Measurements from ENCODE around the gene CDX1.

Gene CDX1

GRCh38 chr5:150184990-150185912 is 18.7 kb downstream of the CDX1 start:
- DNase-seq = no peak

DNA sequence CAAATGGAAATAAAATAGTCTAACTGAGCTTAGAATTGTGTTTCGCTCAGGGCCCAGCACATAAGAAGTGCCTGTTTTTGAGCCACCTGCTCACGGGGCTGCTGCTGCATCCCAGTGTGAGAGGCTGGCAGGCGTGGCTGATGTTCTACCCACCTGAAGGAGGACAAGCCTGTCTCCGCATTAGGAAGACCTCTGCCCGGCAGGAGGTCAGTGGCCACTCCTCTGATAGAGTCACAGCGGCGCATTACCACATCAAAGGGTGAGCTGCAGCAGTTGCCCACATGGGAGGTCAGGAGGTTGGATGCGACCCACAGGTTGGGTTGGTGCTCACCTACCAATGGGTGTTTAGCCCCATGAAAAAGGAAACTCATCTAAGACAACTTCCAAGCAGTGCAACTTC is 19.6 kb downstream of the CDX1 start:
- no peak for DNase-seq

DNA sequence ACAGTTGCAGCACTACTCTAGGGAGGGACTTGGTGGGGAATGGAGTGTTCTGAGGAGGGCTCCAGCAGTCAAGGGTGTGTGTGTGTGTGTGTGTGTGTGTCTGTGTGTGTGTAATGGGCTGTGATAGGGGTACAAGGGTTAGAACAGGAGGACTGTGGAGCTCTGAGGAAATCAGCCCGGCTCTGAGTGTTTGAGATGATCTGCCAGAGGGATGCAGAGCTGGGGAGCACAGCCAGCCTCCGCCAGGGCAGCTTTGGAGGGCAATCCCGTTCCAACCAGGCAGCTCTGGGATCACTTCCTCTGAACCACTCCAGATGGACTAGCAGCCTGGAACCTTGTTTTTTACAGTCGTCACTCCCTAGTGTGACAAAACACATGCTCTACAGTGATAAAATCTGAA is 20.3 kb downstream of the CDX1 start:
- DNase-seq = no peak

- DNase-seq = no peak
Observed at GRCh38 chr5:150188146-150188842, 21.7 kb downstream of the CDX1 start.

GRCh38 chr5:150189326-150189725 is 22.7 kb downstream of the CDX1 start:
- DNase-seq = no peak

- DNase-seq = no peak
Observed at GRCh38 chr5:150189728-150190502, 23.3 kb downstream of the CDX1 start, which contains the start of gene SLC6A7. SLC6A7 (plus strand) TSS chr5:150190062; CDS start chr5:150190328, 266 bp downstream.

DNA sequence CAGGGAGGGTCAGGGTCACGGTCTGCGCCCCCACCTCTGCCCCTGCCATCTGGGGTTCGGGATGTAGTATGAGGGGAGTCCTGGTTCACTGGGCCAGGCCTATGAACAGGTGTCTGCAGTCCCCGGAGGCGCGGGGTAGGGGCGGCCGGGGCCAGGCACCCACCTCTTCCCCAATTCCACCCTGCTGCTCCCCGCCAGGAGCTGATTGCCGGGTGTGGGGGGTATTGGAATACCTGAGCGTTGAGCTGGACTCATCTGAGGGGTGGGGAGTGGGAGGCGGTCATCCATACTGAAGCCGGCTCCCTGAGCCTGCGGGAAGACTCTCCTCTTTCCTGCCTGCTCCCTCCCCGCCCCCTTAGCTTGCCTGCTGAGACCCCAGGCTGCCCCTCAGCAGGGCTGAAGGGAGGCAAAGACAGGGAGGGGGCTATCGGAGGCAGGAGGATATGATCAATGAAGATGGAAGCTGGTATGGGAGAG is 24.0 kb downstream of the CDX1 start:
- no peak for DNase-seq

DNA sequence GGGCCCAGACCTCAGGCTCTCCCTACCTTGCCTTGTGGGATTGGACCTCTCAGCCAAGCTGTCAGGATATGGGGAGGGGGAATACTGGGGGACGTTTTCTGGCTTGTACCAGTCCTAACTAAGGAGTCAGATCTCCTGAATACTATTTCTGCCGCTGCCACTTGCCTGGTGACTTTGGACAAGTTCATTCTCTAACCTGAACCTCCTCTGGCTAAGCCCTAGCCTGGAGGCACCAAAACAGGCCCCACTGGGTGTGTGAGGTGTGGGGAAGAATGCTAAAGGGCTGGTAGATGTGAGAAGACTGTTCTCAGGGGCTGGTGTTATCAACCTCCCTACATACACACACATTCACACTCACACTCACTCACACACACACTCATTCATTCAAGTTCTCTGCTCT is 24.4 kb downstream of the CDX1 start:
- DNase-seq = no peak

GRCh38 chr5:150192462-150192861 is 25.9 kb downstream of the CDX1 start:
- no peak for DNase-seq

DNA sequence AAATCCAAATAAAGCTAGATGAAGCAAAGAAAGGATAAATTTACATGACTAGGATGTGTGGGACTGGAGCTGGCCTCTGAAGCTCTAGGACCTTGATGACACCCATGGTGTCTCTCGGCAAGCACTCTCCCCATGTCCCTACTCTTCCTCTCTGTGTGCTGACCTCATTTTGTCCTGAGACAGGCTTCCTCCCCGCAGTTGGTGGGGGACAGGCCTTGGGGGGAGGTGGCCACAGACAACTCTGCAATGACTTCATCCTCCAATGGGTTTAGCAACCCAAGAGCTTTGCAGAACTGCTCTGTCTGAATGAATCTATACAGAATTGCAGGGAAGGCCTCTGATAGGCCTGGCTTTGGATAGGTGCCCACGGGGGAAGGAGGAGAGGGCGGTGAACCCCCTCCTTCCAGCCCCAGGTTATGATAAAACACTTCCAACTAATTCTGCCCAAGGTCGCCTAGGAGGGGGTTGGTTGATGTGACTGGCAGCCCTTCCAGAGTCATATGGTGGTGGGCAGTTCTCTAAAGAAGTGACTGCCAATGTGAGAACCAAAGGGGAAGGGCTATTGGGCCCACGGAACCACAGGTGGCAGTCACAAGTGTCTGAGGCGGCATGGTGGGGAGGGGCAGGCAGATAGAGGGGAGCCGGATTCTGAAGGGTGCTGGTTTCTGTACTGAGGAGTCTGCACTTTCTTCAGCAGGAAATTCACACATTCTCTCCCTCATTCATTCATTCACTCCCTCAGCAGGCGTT is 29.3 kb downstream of the CDX1 start:
- no peak for DNase-seq

DNA sequence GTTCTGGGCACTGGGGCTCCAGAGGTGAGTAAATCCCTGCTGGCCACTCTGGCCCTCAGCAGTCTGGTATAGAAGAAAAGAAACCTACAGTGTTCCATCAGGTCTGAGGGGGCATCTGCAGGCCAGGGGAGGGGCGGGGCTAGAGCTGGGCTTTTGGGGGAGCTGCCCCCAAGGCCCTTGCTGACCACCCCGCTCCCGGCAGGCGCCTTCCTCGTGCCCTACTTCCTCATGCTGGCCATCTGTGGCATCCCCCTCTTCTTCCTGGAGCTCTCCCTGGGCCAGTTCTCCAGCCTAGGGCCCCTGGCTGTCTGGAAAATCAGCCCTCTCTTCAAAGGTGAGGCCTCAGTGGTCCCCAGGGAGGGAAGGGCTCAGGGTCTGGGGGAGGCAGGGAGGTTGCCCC is 29.9 kb downstream of the CDX1 start:
- no peak for DNase-seq

DNA sequence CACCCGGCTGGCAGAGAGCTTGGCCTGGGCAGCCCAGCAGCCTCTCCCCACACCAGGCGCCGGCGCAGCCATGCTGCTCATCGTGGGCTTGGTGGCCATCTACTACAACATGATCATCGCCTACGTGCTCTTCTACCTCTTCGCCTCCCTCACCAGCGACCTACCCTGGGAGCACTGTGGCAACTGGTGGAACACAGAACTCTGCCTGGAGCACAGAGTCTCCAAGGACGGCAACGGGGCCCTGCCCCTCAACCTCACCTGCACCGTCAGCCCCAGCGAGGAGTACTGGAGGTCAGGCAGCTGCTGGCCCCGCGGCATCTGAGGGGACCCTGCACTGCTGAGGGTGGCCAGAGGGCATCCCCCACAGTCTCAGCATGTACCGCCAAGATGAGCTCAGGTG is 30.4 kb downstream of the CDX1 start:
- no peak for DNase-seq

DNA sequence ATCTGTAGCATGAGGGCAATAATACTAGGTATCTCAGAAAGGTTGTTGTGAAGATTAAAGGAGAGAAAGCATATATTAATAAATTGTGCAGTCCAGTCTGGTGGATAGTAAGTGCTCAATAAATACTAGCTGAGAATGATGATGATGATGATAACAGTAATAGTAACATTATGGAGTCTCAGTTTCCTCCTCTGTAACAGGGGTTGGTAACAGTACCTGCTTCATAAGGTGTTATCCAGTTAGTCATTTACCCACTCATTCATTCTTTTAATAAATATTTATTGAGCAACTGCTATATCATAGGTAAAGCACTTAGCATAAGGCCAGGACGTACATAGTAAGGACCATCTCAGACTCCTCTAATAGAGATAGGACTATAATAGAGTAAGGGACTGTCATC is 30.9 kb downstream of the CDX1 start:
- no peak for DNase-seq

- no peak for DNase-seq
Observed at GRCh38 chr5:150202501-150202900, 35.9 kb downstream of the CDX1 start.

GRCh38 chr5:150203832-150204589 is 37.4 kb downstream of the CDX1 start:
- no peak for DNase-seq

- DNase-seq = no peak
Observed at GRCh38 chr5:150204590-150204960, 38.0 kb downstream of the CDX1 start.

DNA sequence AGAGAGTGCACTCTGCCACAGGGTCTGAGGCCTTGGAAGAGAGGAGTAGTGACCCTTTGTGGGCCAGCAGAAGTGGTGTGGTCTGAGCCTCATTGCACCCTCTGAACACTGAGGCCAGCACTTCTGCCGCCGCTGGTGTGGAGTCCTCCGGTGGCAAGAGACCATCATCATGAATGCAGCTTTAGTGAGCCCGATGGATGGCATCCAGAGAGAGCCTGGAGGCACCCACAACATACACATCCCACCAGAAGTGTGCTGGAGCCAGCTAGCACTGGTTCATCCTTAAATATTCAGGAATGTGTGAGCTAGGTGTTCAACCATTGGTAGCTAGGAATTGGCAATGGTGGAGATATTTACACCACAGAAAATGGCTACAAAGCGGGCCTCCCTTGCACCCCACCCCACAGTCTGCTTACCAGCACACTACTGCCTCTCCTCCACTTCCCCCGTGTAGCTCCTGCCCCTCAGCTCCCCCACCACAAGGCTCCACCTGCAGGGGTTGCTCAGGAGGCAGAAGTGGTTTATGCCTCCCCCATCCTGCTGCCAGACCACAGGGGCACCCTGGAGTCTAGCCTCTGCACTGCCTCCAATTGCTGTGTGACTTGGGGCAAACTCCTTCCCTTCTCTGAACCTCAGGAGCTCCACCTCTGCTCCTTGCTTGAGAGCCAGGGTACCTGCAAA is 39.7 kb downstream of the CDX1 start:
- DNase-seq = no peak

GRCh38 chr5:150206779-150207115 is 40.2 kb downstream of the CDX1 start:
- no peak for DNase-seq

DNA sequence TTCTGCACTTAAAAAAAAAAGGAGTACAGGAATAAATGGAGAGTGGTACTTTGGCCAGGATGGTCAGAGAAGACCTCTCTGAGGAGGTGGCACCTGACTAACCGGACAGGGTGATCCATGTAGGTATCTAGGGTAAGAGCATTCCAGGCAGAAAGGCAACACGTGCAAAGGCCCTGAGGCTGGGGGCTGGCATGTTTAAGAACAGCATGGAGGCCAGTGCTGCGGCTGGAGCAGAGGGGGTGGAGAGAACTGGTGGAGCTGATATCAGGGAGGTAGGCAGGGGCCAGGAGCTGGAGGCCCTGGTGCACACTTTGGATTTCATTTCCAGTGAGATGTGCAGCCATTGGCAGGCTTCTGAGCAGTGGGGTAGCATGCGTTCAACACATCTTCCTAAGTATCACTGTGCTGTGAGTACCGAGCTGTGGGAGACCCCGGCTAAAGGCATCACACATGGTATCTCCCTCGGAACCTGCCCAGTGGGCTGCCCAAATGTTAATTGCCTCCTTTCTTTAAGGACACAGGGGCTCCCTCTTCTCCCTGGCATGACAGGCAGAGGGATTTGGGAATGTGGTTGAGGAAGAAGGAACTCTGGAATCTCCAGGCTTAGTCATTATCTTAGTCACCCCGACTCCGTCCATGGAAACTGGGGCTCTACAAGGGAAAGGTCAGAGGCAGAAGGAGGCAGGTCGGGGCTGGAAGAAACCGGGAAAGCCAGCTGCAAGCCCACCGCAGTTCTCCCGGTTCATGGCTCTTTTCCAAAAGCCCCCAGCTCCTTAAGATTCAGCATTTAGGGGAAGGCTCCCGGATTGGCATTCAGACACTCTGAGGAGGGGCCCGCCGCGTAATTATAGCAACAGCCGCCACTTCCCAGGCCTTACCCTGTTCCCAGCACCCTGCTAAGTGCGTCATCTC is 41.9 kb downstream of the CDX1 start:
- no peak for DNase-seq

GRCh38 chr5:150209099-150209635 is 42.6 kb downstream of the CDX1 start:
- no peak for DNase-seq
